A204.1 (cell line): ENCODE measurements around the gene CCDC88C.
"Not testable (repeated sequence)": the region's sequence is repeated elsewhere in the genome, so short reads cannot be mapped to it uniquely, and the experiment has no call there.

ENCODE experiments used
- FAIRE-seq: peaks from 2 replicates; lab custom pipeline; 2012; peaks lifted over from hg19 to GRCh38; lab: Jason Lieb, UNC

The CCDC88C gene

DNA sequence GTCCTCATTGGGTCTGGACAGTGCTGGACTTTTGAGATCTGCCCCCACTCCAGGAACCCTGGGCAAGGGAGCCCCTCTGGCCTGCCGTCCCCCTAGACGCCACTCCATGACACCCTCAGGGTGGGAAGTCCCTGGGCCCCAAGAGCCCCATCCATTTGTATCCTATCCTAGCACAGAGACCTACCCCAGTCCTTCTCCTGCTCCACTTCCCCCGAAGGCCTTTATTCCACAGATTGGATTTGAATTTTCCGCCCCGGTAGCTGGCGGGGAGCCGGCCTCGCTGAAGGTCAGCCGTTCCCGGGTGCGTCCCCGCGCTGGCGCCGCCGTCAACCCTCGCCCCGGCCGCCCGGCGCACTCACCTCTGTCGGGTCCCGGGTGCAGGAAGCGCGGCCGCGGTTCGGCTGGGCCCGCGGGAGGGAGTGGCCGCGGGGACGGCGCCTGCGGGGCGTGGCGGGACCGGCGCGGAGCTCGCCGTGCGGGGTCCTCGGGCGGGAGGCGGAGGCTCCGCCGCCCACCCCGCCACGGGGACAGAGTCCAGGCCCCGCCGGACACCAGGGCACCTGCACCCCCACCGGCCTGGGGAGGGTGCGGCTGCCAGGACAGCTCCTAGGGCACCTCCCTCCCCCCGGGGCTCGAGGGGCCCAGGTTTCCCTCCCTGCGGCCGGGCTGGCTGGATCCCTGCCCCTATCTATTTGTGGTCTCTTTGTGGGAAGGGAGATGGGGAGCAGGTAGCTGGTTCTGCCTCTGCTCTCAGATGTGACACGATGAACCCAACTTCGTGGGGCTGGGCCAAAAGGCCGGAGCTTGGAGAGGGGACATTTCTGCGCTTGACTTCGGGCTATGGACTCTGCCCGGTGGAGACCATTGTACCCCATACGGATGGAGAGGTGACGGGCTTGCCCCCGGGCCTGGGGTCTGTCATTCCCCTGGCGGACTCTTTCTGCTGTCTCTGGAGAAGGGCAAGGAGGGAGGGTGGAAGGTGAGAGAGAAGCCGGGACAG lies 153.2 kb downstream of the CCDC88C start:
- FAIRE-seq = no peak

DNA sequence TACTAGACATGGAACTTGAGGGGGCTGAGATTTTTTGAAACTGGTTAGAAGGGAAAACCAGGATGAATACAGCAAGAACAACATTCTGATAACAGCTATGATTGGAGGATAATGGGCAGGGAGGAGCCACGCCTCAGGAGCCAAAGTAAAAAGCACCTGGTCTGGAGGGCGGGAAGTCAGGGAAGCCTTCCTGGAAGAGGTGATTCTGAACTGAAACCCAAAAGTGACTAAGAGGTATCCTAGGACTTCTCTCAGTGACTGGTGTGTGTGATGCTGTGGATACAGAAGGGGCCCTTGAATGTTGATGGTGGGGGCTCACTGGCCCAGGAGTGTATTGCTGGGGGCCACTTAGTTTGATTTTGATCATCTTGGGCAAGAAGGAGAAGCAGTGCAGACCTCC lies 154.3 kb downstream of the CCDC88C start:
- no peak for FAIRE-seq

DNA sequence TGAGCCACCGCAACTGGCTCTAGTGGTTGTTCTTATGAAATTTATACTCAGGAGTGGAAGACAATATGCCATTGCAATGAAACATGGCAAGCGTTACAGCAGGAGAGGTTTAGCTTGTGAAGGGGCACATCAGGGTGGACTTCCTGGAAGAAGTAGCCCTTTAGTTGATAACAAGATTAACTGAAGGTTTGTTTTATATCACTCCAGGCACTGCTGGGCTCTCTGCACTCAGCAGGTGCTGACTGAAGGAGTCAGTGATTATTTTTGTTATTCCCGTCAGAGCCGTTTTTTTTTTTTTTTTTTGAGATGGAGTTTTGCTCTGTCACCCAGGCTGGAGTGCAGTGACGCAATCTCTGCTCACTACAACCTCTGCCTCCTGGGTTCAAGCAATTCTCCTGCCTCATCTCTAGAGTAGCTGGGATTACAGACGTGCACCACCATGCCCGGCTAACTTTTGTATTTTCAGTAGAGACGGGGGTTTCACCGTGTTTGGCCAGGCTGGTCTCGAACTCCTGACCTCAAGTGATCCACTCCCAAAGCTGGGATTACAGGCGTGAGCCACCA lies 155.6 kb downstream of the CCDC88C start:
- no peak for FAIRE-seq

DNA sequence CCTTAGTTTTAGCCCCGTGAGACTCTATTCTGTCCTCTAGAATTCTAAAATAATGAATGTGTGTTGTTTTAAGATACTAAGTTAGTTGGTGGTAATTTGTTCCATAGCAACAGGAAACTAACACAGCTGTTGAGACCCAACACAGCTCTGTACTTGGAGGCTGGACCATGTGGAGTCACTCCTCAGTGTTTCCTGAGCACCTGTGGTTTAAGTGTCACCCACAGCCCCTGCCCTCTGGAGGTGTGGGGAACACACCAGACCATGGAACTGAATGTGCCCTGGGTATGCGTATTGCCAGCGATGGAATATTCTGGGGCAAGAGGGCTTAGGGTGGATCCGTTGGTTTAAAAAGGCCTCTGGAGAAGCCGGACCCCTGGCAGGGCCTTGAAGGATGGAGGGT lies 156.5 kb downstream of the CCDC88C start:
- FAIRE-seq = no peak

DNA sequence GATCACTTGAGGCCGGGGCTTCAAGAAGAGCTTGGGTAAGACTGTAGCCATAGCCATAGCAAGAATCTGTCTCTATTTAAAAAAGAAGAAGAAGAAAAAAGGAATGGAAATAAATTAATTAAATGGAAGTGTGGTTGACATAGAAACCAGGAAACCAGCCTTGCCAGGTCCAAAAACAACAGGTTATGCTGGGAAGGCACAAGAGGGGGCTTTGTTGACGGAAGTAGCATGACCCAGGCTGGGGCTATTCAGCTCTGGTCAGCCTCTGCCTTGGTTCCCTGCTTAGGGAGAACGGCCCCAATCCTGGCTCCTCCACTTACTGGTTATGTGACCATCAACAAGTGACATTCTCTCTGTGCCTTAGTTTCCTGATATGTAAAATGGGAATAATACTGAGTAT lies 158.7 kb downstream of the CCDC88C start:
- FAIRE-seq = no peak

DNA sequence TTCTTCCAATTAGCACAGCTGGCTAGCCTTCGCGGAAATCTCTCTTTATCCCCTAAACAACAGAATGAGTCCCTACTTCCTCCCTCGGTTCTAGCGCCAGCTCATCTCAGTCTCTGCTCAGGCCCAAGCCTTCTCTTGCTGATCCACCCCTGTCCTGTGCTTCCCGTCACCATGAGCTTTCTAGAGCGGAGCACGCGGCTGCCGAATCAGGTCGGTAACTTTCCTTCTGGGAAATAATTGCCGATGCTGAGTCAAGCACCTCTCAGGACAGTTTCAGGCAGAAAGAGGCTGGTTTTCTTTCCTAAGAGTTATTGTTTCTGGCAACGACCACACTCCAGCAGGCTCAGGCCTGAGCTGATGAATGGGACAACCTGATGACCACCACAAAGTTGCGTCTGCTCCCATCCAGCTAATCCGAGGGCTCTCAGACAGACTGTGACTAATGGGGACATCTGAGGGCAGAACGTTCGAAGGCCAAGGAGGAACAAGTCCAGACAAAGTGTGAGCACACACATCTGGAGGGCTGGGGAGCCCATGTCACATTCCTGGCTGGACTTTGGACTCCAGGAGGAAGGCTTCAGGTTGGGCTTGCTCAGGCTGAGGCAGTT lies 159.5 kb downstream of the CCDC88C start:
- no peak for FAIRE-seq

DNA sequence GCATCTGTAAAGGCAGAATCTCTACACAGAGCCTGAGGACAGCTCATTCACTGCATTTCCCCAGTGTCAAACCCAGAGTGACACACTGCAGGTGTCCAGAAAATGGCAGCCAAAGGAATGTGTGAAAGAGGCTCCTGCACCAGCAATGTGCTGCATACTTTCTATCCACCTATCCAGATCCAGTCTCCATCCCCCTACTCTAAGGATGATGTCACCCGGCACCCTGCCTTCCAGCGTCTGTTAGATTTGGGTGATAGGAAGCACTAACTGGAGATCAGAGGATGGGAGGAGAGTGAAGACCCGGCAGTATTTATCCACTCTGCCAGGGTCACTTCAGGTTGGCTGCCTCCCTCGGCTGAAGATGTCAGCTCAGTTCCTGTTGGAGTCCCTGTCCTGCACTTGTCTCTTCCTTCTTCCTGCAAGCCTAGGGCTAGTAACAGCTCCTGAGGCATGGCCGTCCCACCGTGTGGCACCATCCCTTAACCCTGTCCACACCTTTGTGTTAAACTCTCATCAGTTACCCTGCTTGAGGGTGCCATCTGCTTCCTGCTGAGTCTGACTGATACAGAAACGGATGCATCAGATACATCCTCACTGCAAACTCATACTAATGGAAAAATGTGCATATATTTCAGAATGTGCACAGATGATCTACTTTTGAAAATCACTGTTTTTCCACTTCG lies 160.2 kb downstream of the CCDC88C start:
- FAIRE-seq = no peak

DNA sequence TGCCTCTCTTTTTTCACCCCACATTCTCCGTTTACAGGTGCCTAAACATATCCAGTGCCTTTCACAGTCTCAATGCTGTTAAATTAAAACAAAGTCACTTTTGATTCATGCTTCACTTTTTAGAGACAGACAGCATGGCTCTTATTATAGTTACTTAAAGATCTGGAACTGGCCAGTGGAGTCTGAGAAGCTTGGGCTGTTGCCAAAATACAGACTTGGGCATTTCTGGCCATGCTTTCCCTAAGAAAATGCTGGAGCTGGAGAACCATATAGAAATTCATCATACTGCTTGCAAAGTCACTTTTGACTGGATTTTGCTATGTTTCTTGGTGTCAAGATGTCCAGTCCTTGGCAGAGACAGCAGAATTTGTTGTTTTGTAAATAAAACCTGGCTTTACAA lies 161.0 kb downstream of the CCDC88C start:
- FAIRE-seq = no peak

DNA sequence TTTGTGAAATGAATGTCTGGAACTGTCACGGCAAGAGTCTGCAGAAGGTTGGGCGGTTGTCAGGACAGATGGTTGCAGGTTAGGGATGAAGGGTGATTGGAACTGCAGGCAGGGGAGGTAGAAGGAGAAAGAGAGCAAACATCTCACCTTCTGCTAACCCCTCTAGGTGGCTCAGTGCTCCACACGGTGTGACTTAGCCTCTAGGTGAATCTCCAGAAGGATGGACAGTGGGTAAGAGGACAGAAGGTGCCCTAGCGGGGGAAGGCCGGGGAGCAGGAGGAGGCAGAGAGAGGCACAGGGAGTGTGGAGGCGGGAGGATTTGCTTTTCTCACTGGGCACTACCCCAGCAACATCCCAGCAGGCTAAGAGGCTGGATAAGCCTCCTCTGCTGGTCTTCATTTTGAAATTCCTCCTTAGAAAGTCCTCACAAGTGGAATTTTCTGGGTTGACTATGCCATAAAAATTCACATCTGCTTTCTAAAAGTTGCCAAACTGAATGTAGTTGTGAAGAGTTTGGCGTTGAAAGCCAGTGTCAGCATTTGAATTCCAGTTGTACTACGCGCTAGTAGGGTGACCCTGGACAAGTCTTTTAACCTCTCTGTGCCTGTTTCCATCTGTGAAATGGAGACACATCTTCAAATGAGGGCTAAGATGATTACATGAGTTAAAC lies 162.5 kb downstream of the CCDC88C start:
- FAIRE-seq = no peak

DNA sequence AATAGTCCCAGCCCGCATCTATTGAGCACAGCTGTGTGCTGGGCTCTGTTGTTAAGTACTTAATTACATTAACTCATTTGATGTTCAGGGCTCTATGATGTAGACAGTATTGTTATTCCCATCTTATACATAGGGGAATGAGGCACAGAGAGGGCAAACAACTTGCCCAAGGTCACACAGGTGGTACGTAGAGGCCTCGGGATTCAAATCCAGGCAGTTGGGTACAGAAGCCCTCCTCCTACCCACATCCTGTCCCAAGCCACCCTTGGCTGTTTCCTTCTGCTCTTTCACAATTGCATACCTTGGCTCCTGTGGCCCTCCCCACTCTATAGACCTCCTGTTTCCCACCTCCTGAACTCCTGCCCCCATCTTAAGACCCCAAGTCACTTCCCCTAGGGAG lies 163.2 kb downstream of the CCDC88C start:
- FAIRE-seq = no peak

DNA sequence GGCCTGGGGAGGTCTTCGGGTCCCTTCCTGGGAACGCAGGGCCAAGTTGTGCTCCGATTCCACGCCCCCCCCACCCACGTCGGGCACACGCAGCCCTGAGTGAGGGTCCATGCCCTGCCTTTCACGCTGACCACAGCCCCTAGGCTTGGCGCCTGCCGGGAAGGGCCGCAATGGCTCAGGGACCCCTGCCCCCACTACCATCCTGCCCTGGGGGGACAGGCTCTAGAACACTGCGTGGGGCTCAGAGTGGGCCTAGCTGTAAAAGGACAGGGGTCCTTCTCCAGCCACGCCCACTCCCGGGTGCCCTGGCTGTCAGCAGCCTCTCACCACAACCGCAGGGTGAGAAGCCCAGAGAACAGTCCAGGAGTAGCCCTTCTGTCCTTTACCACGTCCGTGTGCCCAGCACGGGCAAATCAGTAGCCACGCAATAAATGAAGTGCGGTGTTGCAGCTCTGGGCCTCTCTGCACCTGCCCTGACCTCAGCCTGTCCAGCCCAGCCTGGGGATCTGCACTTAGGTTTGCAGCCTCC lies 163.8 kb downstream of the CCDC88C start:
- FAIRE-seq = no peak

DNA sequence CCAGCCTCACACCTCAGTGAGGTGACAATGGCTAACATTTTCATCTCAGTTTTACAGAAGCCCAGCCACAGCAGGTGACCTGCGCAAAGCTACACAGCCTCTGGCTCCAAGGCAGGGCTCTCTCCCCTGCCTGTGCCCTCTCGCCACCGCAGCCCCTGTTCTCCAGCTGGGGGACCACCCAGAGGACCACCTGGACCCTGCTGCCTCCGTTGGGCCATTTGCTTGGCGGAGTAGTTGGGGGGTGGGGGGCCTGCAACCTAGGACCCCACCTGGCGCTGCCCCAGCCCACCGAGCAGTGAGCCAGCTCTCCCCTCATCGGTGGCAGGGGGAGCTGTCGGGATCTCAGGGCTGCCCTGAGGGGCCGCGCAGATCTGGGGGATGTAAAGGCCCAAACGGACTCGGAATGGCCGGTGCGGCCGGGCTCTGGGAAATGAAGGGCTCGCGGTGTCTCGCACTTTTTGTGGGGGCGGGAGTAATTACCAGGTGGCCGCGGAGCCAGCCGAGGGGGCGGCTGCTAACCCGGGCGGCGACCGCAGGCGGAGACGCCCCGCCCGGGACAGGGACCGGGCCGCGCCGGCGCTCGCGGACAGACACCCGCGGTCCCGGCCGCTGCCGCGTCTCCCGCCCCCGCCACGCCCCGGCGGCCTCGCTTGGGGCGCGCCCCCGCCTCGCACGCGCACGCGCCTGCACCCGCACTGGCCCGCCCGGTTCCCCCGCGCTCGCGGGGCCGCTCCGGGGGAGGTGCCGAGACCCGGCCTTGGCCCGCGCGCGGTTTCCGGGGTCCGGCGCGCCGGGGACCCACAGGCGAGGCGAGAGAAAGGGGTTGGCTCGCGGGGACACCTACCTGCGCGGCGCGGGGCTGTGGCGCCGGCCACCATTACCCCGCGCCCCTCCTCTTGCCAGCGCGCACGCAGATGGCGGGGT lies 164.5 kb downstream of the CCDC88C start:
- FAIRE-seq = no peak

DNA sequence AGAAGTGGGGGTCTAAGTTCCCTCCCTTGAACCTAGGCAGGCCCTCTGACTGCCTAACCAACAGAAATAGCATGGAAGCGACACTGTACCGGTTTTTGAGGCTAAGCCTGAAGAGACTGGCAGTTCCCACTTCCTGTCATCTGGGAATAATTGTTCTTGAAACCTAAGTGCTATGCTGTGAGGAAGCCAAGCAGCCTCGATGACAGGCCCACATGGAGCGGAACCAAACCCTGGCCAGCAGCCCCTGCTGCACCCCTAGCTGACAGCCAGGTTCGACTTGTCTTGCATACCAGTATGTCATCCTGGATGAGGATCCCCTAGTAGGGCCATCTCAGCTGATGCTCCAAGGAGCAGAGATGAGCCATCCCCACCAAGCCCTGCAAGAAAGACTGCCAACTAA lies 166.7 kb downstream of the CCDC88C start:
- no peak for FAIRE-seq

DNA sequence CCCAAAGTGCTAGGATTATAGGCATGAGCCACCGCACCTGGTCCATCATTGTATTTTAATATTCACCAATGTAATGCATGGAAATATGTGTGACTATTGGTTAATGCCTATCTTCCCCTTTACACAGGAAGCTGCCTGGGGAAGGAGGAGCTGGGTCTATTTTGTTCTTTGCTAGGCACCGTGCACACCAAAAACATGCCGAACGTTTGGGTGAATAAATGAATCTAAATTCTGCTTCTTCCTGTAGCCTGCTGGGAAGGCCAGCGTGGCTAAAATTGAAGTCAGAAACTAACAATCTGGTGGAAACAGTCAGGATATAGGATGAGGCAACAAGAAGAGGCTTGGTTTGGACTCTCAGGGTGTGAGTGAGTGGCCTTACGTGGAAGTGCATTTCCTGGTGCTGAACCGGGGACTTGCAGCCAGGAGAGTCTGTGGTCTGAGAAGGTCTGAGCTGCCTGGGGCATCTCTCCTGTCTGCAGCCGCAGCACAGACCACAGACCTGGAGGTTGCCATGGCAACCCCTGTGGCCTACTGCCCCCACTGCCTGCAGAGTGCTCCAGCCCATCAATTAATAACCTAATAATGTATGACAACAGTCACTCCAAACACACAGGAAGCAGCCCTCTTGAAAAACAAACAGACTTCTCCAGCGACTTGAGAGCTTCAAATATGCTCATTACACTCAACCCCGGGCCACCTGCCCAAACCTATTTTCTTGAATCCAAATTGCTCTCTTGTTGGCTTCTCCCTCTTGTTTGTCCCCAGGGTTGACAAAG lies 167.6 kb downstream of the CCDC88C start:
- FAIRE-seq = no peak

DNA sequence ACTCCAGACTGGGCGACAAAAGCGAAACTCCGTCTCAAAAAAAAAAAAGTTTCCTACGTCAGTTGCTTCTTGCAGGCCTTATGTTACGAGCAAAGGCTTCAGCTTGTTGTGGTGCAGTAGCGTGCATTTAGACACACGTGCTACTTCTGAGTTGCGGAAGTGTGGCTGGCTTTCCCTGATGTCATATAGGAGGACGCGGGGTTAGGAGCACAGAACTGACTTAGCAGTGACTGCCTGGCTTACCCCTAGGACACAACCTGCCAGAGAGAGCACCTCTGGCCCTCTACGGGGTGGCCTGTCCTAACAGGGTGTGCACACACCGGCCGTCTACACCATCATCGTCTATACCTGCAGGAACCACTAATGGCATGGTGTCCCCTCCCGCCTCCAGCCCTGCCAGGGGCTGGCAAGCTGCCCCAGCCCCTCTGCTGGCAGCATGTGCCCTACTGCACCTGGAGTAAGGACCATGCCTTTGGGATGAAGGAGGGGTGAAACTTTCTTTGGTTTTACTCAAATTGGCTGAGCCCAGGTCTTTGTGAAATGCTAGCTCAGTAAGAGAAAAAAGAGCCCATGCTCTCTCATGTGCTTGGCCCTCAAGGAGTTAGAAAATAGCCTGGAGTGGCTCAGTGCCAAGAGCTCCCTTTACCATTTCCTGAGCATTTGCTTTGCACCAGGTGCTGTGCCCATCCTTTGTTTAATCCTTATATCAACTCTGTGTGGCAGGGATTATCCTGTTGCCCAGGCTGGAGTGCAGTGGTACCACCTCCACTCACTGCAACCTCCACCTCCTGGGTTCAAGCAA lies 171.4 kb downstream of the CCDC88C start:
- no peak for FAIRE-seq

DNA sequence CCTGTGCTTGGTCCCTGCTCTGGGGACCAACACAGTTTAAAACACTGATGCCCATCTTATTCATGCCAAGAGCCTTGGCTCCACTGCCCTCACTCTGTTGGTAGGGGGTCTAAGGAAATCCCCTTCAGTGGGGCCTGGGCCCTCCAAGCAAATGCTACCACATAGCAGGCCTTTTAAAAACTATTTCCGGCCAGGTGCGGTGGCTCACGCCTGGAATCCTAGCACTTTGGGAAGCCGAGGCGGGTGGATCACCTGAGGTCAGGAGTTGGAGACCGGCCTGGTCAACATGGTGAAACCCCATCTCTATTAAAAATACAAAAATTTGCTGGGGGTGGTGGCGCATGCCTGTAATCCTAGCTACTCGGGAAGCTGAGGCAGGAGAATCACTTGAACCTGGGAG lies 172.0 kb downstream of the CCDC88C start:
- not testable (repeated sequence) for FAIRE-seq

DNA sequence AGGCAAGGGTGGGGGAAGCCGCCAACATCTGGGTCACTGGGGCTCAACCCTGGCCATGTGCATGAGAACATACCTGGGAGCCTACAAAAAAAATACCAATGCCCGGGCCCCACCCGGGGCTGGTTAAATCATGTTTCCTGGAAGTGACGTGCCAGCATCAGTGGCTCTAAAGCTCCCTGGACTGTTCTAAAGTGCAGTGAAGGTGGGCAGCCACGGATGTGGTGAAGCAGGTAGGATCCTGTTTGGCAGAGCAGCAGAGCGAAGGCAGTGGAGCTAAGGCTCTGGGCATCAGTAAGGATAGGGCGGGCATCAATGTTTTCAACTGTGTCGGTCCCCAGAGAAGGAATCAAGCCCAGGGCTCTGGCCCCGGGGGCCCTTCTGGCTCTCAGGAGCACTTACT lies 172.6 kb downstream of the CCDC88C start:
- no peak for FAIRE-seq

DNA sequence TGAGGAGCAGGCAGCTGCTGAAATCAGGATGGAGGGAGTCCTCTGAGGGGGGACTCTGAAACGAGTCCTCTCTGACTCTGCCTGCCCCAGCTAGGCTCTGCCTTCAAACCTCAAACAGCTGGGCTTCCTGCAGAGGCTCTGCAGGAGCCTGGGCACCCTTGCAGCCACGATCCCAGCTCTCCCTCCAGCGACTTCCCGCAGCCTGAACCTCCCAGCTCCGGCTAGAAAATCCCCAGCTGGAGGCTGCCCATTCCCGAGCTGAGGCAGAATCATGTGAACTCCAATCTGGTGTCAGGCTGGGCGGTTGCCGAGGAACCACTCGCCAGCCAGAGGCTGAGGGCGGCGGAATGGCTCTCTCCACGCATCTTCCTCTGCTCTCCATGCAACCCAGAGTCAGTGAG lies 173.1 kb downstream of the CCDC88C start, which contains the start of gene GPR68:
GPR68 (minus strand) TSS at position 204 of the 401 bp plus-strand sequence. CDS start 9,654 bp downstream, outside the sequence.
- no peak for FAIRE-seq

DNA sequence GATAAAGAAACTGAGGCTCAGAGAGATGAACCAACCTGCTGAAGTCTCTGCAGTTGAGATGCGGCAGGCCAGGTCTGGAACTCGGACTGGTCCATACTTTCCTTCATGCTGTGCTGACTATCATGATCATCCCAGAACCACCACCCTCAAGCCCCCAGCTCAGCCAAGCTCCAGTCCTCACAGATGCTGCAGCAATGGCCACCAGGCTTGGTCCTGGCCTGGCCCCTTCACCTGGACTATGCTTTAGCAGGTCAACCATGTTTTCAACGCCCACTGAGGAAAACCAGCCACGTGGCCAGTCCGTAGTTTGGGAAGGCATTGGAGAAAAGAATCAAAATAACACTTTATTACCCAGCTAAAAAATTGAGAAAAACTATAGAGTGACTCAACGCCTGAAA lies 174.5 kb downstream of the CCDC88C start:
- no peak for FAIRE-seq
